ENCODE data around the gene OR8A1.
A peak's percentile ranks its signal among the peaks of the same experiment; 100 is the strongest.
"Not testable (repeated sequence)": the region's sequence is repeated elsewhere in the genome, so short reads cannot be mapped to it uniquely, and the experiment has no call there.

The OR8A1 gene

GRCh38 chr11:124591430-124591829 is 21.6 kb downstream of the OR8A1 start:
- Histone ChIP-seq H3K4me3 (no peak overlapping the region), H3K27ac (no peak overlapping the region), H4K20me1 (no peaks in the 10 kb centered on the region), H3K27me3 (no peaks in the 10 kb centered on the region), H3K4me1 (no peaks in the 10 kb centered on the region), H3K9ac (no peak overlapping the region), H3K4me2 (no peak overlapping the region), H3K36me3 (no peaks in the 10 kb centered on the region), H3K9me3 (no peaks in the 10 kb centered on the region)
- no peak for TF ChIP-seq Cebpa-rat (IDR thresholded peaks at IDR 0.05)

- Histone ChIP-seq H3K9me3 (no peaks in the 10 kb centered on the region), H3K4me2 (no peak overlapping the region), H3K36me3 (no peaks in the 10 kb centered on the region), H3K4me1 (no peaks in the 10 kb centered on the region), H3K4me3 (no peak overlapping the region), H3K9ac (no peak overlapping the region), H3K27me3 (no peaks in the 10 kb centered on the region), H4K20me1 (no peaks in the 10 kb centered on the region), H3K27ac (no peak overlapping the region)
- TF ChIP-seq Cebpa-rat (IDR thresholded peaks at IDR 0.05), result no peak
These were observed 22.8 kb downstream of the OR8A1 start for GRCh38 chr11:124592627-124593026.

DNA sequence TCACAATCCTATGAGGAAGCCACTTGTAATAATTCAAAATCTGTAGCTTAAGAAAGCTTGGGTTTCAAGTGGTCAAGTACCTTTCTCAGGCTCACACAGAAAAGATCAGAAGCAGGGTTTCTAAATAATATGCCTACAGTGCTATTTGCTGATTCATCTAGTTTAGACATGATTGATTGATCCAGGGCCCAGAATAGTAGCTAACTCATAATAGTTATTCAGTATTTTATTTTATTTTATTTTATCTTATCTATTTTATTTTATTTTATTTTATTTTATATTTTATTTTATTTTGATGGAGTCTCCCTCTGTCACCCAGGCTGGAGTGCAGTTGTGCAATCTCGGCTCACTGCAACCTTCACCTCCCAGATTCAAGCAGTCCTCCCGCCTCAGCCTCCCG is 25.5 kb downstream of the OR8A1 start:
- Histone ChIP-seq H3K9ac (no peak overlapping the region), H3K9me3 (no peaks in the 10 kb centered on the region), H3K4me1 (no peaks in the 10 kb centered on the region), H3K4me3 (no peak overlapping the region), H3K27ac (no peak overlapping the region), H3K27me3 (no peaks in the 10 kb centered on the region), H3K36me3 (no peaks in the 10 kb centered on the region), H4K20me1 (no peaks in the 10 kb centered on the region), H3K4me2 (no peak overlapping the region)
- TF ChIP-seq Cebpa-rat (IDR thresholded peaks at IDR 0.05), result no peak

- no peaks in the 10 kb centered on the region for H3K27me3 ChIP-seq
- H3K9ac ChIP-seq, result no peak overlapping the region
- no peaks in the 10 kb centered on the region for H3K36me3 ChIP-seq
These were observed 27.8 kb downstream of the OR8A1 start for GRCh38 chr11:124597626-124598025.

GRCh38 chr11:124600621-124601320 is 31.0 kb downstream of the OR8A1 start:
- H3K27me3 ChIP-seq, result no peaks in the 10 kb centered on the region
- H3K27ac ChIP-seq, result no peak overlapping the region

More at GRCh38 chr11:124597626-124598025, 27.8 kb downstream of the OR8A1 start:
- Histone ChIP-seq H4K20me1 (no peaks in the 10 kb centered on the region), H3K27ac (no peak overlapping the region), H3K4me1 (no peaks in the 10 kb centered on the region), H3K4me2 (no peak overlapping the region), H3K4me3 (no peak overlapping the region), H3K9me3 (no peaks in the 10 kb centered on the region)
- no peak for TF ChIP-seq Cebpa-rat (IDR thresholded peaks at IDR 0.05)

GRCh38 chr11:124602193-124602592 is 32.4 kb downstream of the OR8A1 start:
- no peak overlapping the region for H3K27ac ChIP-seq
- H3K9me3 ChIP-seq, result no peaks in the 10 kb centered on the region
- no peak overlapping the region for H3K4me2 ChIP-seq
- no peaks in the 10 kb centered on the region for H4K20me1 ChIP-seq
- no peak overlapping the region for H3K9ac ChIP-seq
- no peak overlapping the region for H3K4me3 ChIP-seq
- TF ChIP-seq Cebpa-rat (IDR thresholded peaks at IDR 0.05), result no peak
- H3K27me3 ChIP-seq, result no peaks in the 10 kb centered on the region
- peaks cover 6% of the 10 kb centered on the region for H3K4me1 ChIP-seq
- H3K36me3 ChIP-seq, result no peaks in the 10 kb centered on the region

More at GRCh38 chr11:124600621-124601320, 31.0 kb downstream of the OR8A1 start:
- Histone ChIP-seq H4K20me1 (no peaks in the 10 kb centered on the region), H3K9ac (no peak overlapping the region), H3K4me1 (peaks cover 3% of the 10 kb centered on the region), H3K36me3 (no peaks in the 10 kb centered on the region), H3K4me3 (no peak overlapping the region), H3K4me2 (no peak overlapping the region), H3K9me3 (no peaks in the 10 kb centered on the region)
- no peak for TF ChIP-seq Cebpa-rat (IDR thresholded peaks at IDR 0.05)

DNA sequence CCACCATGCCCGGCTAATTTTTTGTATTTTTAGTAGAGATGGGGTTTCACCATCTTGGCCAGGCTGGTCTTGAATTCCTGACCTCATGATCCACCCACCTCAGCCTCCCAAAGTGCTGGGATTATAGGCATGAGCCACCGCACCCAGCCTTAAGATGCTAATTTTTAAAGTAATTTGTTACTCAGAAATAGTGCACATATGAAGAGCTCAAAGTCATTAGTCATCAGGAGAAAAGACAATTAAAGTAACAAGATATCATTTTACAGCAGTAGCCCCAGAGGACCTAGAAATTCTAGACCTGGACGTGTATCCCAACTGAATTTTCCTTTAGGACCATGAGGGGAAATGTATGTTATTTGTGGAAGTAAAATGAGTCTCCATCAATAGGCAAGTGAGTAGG is 32.9 kb downstream of the OR8A1 start:
- not testable (repeated sequence) for H3K27me3 ChIP-seq, H3K4me3 ChIP-seq, H3K27ac ChIP-seq, H3K9me3 ChIP-seq, H3K36me3 ChIP-seq, H4K20me1 ChIP-seq, H3K4me2 ChIP-seq, H3K9ac ChIP-seq, H3K4me1 ChIP-seq

DNA sequence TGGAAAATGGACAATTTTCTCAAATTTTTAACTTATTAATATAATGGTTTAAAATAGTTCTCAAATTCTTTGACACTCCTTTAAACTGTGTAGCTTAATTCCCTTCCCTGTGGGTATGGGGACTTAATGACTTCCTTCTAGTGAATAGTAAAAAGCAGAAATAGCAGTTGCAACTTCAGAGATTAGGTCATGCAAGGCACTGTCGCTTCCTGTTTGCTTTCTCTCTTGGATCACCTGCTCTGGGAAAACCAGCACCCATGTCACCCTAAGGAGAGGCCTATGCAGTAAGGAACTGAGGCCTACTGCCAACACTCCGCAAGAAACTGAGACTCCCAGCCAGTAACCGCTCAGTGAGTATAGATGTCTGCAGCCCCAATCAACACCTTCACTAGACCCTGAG is 35.9 kb downstream of the OR8A1 start:
- Histone ChIP-seq H3K9ac (no peak overlapping the region), H3K4me3 (no peak overlapping the region), H4K20me1 (no peaks in the 10 kb centered on the region), H3K9me3 (no peaks in the 10 kb centered on the region), H3K27me3 (no peaks in the 10 kb centered on the region), H3K4me2 (no peak overlapping the region), H3K27ac (no peak overlapping the region), H3K36me3 (no peaks in the 10 kb centered on the region), H3K4me1 (peaks cover 6% of the 10 kb centered on the region)
- TF ChIP-seq Cebpa-rat (IDR thresholded peaks at IDR 0.05), result no peak

DNA sequence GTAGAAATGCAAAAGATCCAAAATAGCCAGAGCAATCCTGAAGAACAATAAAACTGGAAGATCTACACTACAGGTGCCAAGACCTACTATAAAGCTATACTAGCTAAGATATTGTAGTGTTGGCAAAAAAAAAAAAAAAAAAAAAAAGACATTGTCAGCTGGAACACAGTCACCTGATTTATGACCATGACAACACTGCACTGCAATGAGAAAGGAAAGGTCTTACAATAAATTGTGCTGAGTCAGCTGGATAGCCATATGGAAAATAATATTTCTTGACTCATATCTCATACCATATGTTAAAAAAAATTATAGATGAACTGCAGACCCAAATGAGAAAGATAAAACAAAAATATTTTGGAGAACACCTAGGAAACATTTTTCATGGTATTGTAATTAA is 38.4 kb downstream of the OR8A1 start:
- H3K9ac ChIP-seq, result no peak overlapping the region
- no peaks in the 10 kb centered on the region for H3K36me3 ChIP-seq
- H4K20me1 ChIP-seq, result no peaks in the 10 kb centered on the region
- H3K4me2 ChIP-seq, result no peak overlapping the region
- H3K27me3 ChIP-seq, result no peaks in the 10 kb centered on the region
- TF ChIP-seq Cebpa-rat (IDR thresholded peaks at IDR 0.05), result no peak
- no peaks in the 10 kb centered on the region for H3K9me3 ChIP-seq
- no peak overlapping the region for H3K27ac ChIP-seq
- peaks cover 27% of the 10 kb centered on the region for H3K4me1 ChIP-seq
- no peak overlapping the region for H3K4me3 ChIP-seq

DNA sequence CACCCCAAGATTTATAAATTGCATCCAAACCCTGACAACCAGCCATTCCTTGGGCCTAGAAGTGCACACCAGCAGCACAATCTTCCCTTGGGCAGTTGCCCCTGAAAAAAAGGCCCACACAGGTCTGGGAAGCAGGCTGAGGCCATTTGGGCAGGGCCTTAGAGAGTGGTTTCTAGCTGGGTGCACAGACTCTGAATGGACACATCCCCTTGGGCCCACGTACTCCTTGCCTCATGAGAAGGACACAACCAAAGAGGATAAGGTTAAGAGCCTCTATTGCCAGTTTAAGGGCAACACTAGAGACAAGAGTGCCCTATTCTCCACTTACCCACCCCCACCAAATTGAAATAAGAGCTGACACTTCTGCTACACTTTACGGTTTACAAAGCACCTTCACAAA is 40.5 kb downstream of the OR8A1 start:
- H3K27me3 ChIP-seq, result no peaks in the 10 kb centered on the region
- H4K20me1 ChIP-seq, result no peaks in the 10 kb centered on the region
- H3K9me3 ChIP-seq, result no peaks in the 10 kb centered on the region
- H3K4me2 ChIP-seq, result no peak overlapping the region
- peaks cover 36% of the 10 kb centered on the region for H3K4me1 ChIP-seq
- no peaks in the 10 kb centered on the region for H3K36me3 ChIP-seq
- H3K9ac ChIP-seq, result no peak overlapping the region
- no peak for TF ChIP-seq Cebpa-rat (IDR thresholded peaks at IDR 0.05)
- H3K4me3 ChIP-seq, result no peak overlapping the region
- no peak overlapping the region for H3K27ac ChIP-seq

DNA sequence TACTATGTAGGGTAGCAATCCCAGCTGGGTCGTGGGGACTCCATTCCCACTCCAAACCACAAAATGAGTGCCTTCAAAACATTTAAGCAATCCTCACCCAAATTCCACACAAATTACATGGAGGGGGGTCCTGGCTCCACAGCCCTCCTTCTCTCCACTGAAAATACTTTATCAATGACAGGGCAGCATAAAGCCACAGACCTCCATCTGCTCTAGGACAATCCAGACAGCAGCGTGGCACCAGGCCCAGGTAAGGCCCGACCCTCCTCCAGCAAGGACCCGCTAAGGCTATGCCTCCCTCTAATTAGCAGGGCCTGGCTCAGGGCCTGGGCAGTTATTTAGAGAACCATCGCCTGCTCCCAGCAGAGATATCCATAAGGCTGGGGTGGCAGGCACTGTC is 41.3 kb downstream of the OR8A1 start, which contains the start of gene PANX3:
Gene PANX3 (plus strand): TSS at position 365 of the 400 bp plus-strand sequence. CDS start 129 bp downstream, outside the sequence.
- Histone ChIP-seq H3K9ac (no peak within 1 kb of the TSS), H4K20me1 (no peaks in the 10 kb centered on the region), H3K27ac (0 out of 2 replicates have a peak within 1 kb of the TSS, but pooled peaks have one; percentile 8), H3K4me1 (peaks cover 30% of the 10 kb centered on the region), H3K9me3 (no peaks in the 10 kb centered on the region), H3K4me2 (peak within 1 kb of the TSS; percentile 67), H3K4me3 (no peak within 1 kb of the TSS), H3K36me3 (no peaks in the 10 kb centered on the region), H3K27me3 (no peaks in the 10 kb centered on the region)
- TF ChIP-seq Cebpa-rat (IDR thresholded peaks at IDR 0.05), result no peak

Data from BLaER1 (cell line).